ENCODE results near the gene PCCA.

Gene PCCA

DNA sequence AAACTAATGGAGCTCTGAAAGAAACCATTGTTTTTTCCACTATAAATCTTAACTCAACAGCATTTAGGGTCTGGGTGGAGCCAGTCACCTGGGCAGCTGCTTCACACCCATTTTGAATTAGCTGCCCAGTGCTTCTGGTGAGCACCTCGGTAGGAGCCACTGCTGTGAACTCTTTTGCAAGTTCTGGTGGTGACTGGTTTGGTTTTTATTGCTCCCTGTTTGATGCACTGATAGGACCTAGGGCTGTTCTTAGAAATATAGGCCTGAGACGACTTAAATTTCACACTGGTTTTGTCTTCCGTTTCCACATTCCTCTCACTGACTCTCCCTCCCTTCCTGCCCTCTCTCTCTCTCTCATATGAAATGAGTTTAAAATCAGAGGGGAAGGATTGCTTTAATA lies 395.8 kb downstream of the PCCA start:
- TF ChIP-seq GATA2 (IDR thresholded peaks at IDR 0.05; ENCODE audit: low read depth, low read length): no peak
- TF ChIP-seq GATA3 (IDR thresholded peaks at IDR 0.05; ENCODE audit: low read depth, low read length): no peak

DNA sequence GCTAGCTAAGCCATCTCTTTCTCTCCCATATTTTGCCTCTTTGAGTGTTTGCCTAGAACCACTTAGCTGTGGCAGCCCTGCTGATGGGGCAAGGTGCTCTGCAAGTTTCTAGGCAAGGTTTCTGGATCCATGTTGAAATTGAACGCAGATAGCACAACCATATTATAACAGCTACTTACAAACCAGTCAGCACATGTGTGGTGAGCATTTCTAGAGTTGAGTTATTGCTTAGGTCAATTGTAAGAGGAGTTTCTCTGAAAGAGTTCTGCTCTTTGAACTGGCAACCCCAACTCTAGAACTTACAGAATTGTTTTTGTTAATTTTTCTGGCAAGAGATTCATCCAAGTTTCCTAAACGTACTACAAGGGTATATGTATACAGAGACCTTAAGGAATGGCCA lies 396.4 kb downstream of the PCCA start:
- no peak for TF ChIP-seq GATA3 (IDR thresholded peaks at IDR 0.05; ENCODE audit: low read depth, low read length)
- TF ChIP-seq GATA2 (IDR thresholded peaks at IDR 0.05; ENCODE audit: low read depth, low read length): no peak

- no peak for TF ChIP-seq GATA3 (IDR thresholded peaks at IDR 0.05; ENCODE audit: low read depth, low read length)
- TF ChIP-seq GATA2 (IDR thresholded peaks at IDR 0.05; ENCODE audit: low read depth, low read length): no peak
Observed at GRCh38 chr13:100490692-100491091, 401.8 kb downstream of the PCCA start.

GRCh38 chr13:100491164-100491842 lies 402.4 kb downstream of the PCCA start:
- TF ChIP-seq GATA2 (IDR thresholded peaks at IDR 0.05; ENCODE audit: low read depth, low read length) (no peak), GATA3 (IDR thresholded peaks at IDR 0.05; ENCODE audit: low read depth, low read length) (no peak)

GRCh38 chr13:100493418-100493817 lies 404.5 kb downstream of the PCCA start:
- TF ChIP-seq GATA3 (IDR thresholded peaks at IDR 0.05; ENCODE audit: low read depth, low read length) (no peak), GATA2 (IDR thresholded peaks at IDR 0.05; ENCODE audit: low read depth, low read length) (no peak)

DNA sequence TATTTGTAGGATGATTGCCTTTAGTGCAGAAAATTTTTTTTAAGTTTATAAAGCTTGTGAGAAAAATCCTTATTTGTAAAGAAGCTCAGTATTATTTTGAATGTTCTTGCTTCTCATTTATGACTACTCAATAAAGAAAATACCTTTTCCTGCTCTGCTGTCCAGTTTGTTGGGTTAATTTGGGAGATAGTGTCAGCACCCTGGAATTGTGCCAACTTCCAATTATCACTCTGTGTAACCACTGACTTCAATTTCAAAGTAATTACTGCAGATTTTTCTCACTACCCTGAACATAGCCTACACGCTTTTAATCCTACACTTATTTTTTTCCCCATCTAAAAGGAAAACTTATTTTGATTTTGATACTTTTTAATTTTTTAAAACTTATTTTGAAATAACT lies 406.6 kb downstream of the PCCA start:
- no peak for TF ChIP-seq GATA3 (IDR thresholded peaks at IDR 0.05; ENCODE audit: low read depth, low read length)
- no peak for TF ChIP-seq GATA2 (IDR thresholded peaks at IDR 0.05; ENCODE audit: low read depth, low read length)

DNA sequence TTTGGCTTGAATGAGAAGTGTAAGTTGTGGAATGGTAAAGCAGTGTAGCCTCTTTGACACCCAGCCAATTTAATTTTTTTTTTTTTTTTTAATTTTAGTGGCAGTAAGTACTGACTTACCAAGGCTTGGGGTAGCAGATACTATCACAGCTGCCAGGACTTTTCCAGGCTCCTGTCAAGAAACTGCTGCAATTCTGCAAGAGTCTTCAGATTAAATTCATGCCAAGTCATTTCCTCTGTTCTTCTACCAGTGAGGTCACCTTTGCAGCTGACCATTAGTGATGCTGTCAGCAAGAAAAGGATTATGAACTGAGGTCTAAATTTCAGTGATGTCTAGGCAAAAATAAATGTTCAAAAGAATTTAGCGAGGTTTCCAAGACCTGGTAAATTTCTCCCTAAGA lies 408.5 kb downstream of the PCCA start:
- TF ChIP-seq GATA3 (IDR thresholded peaks at IDR 0.05; ENCODE audit: low read depth, low read length) (no peak), GATA2 (IDR thresholded peaks at IDR 0.05; ENCODE audit: low read depth, low read length) (no peak)

DNA sequence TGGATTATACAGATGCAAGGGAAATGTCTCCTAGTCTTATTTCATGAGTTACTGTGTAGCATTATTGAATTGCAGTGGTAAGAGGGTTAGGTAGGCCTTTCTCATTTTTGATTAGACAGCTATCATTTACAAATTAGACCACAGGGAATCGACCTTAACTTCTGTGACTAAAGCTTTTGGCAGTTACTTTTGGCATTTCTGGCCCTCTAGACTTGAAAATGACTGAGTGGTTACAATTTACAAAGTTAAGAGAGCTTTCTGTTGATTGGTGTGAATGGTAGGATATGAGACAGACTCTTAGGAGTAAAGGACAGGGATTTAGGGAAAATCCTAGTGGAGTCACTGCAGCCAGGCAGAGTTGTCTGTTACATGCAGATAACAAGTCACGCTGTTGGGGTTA lies 413.6 kb downstream of the PCCA start:
- TF ChIP-seq GATA3 (IDR thresholded peaks at IDR 0.05; ENCODE audit: low read depth, low read length) (no peak), GATA2 (IDR thresholded peaks at IDR 0.05; ENCODE audit: low read depth, low read length) (no peak)

DNA sequence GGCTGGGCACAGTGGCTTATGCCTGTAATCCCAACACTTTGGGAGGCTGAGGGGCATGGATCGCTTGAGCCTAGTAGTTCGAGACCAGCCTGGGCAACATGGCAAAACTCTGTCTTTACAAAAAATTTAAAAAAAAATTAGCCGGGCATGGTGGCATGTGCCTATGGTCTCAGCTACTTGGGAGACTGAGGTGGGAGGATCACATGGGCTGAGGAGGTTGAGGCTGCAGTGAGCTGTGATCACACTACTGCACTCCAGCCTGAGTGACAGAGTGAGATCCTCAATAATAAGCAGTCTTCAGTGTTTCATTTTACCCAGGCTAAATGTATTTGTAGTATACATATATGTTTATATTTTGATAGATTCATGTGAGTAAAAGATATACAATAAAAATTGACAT lies 414.7 kb downstream of the PCCA start:
- TF ChIP-seq GATA3 (IDR thresholded peaks at IDR 0.05; ENCODE audit: low read depth, low read length): no peak
- TF ChIP-seq GATA2 (IDR thresholded peaks at IDR 0.05; ENCODE audit: low read depth, low read length): no peak

GRCh38 chr13:100506154-100506553 lies 417.3 kb downstream of the PCCA start:
- no peak for TF ChIP-seq GATA3 (IDR thresholded peaks at IDR 0.05; ENCODE audit: low read depth, low read length)
- TF ChIP-seq GATA2 (IDR thresholded peaks at IDR 0.05; ENCODE audit: low read depth, low read length): no peak

DNA sequence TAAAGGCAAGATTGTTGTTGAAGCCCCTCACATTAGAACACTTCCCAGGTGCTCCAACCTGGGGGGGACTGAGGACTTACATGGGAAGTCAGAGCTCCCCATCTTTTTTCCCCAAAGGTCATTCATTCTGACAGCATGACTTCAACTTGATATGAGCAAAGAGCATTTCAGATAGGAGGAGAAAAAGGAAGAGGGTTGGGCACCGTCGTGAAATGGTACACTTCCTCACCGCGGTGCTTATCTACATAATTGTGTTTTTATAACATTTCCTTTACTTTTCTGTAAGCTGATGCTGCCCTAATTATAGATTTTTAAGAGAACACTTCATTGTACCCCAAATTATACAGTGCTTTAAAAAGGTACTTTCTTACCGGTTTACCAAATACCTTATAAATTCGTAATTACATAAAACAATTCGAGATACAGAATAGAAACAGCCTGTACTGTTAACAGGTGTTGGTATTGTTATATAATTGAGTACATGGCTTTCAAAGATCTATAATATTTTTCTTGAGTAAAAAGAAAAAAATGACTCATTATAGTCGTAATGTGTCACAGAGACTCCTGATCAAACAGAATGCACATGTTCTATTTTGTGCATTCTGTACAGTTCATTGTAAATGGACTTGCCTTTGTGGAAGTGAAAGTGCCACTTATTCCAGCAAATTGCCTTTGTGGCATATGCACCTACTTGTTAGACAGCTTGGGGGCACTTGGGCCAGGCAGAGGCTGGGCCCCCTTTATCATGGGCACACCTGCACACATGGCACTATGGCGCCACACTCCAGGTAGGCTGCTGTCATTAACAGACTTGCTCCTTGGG lies 417.9 kb downstream of the PCCA start:
- TF ChIP-seq GATA3 (IDR thresholded peaks at IDR 0.05; ENCODE audit: low read depth, low read length): no peak

GRCh38 chr13:100508455-100508854 lies 419.6 kb downstream of the PCCA start:
- TF ChIP-seq GATA2 (IDR thresholded peaks at IDR 0.05; ENCODE audit: low read depth, low read length): no peak
- no peak for TF ChIP-seq GATA3 (IDR thresholded peaks at IDR 0.05; ENCODE audit: low read depth, low read length)

DNA sequence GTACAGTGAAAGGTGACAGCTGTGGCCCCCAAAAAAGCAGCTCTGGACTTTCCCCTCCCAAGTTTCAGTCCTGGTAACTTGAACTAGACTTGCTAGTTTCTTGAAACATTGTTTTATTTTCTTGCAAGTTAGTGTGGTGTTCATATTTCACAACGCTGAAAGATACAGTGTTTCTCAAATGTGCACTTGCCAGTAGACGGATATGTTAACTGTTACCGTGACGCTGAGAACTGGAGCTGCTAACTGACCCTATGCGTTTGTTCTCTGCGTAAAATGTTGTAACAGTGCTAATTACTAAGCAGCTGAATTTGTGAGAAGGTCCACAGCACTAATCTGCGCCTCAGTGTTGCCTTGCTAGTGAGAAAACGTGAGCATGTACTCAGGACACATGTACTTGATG lies 420.1 kb downstream of the PCCA start:
- TF ChIP-seq GATA3 (IDR thresholded peaks at IDR 0.05; ENCODE audit: low read depth, low read length): no peak
- TF ChIP-seq GATA2 (IDR thresholded peaks at IDR 0.05; ENCODE audit: low read depth, low read length): no peak

- peak; percentile 84 for TF ChIP-seq GATA2 (IDR thresholded peaks at IDR 0.05; ENCODE audit: low read depth, low read length)
- TF ChIP-seq GATA3 (IDR thresholded peaks at IDR 0.05; ENCODE audit: low read depth, low read length): peak; percentile 92
Observed at GRCh38 chr13:100510208-100510957, 421.5 kb downstream of the PCCA start.

All from SH-SY5Y (cell line).